Activated naive CD8-positive, alpha-beta T cell treated with anti-CD3 and anti-CD28 coated beads, Interleukin-2, amount 50 U/mL, for 24 hours (primary cell): ENCODE results near the gene DCUN1D4.
A peak's percentile ranks its signal among the peaks of the same experiment; 100 is the strongest.
"Not testable (repeated sequence)": the region's sequence is repeated elsewhere in the genome, so short reads cannot be mapped to it uniquely, and the experiment has no call there.

ENCODE experiments used
- ATAC-seq: fragments of 150-1000 bp; cut with Tn5 transposase; one replicate; pipeline ENCODE4 v1.10.0; 2021
- DNase-seq: peaks from one replicate; pipeline ENCODE4 v3.0.0; 2021
- H3K27ac Mint-ChIP-seq: one replicate; pipeline ENCODE4 v1.8.0; 2021; ENCODE audit warnings: mild to moderate bottlenecking, mixed read lengths
- H3K27me3 Mint-ChIP-seq: one replicate; pipeline ENCODE4 v1.8.0; 2021; ENCODE audit warnings: mixed read lengths
- H3K36me3 Mint-ChIP-seq: one replicate; pipeline ENCODE4 v1.8.0; 2021; ENCODE audit warnings: low read depth, mixed read lengths
- H3K4me1 Mint-ChIP-seq: one replicate; pipeline ENCODE4 v1.8.0; 2021; ENCODE audit warnings: mixed read lengths
- H3K4me3 Mint-ChIP-seq: one replicate; pipeline ENCODE4 v1.8.0; 2021; ENCODE audit warnings: mild to moderate bottlenecking, moderate library complexity, mixed read lengths
- H3K9me3 Mint-ChIP-seq: one replicate; pipeline ENCODE4 v1.8.0; 2021; ENCODE audit warnings: mixed read lengths

DCUN1D4 gene

DNA sequence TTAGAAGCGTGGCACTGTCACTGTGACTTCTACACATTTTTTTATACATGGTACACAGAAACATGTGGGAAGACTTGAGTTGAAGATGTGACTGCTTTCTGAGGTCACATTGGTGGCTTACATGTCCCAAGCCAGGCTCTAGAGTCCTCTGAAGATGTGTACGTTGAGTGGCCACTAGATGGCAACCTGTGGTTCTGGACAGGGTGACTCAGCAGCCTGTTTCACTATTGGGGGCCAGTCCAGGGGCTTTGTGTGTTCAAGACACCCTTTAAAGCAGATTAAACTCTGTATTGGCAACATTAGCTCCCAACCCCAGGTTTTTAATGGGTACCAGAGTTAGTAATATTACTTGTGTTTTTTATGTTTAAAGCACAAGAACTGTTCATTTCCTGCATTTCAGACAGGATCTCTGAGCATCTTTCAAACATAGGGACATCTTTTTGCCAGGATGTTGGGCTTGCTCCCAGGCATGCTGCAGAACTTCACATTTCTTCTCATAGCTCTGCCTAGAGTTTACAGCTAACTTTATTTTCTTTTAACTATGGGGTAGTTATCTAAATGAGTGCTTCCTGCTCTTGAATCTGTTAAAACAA is 53.0 kb downstream of the DCUN1D4 start:
- ATAC-seq (peak; percentile 99), DNase-seq (peak; percentile 48)
- Mint-ChIP-seq H3K36me3 (peaks cover 18% of the 10 kb centered on the region), H3K9me3 (no peaks in the 10 kb centered on the region), H3K27ac (peak overlapping the region; percentile 45), H3K4me1 (peaks cover 5% of the 10 kb centered on the region), H3K27me3 (no peaks in the 10 kb centered on the region), H3K4me3 (no peak overlapping the region)

DNA sequence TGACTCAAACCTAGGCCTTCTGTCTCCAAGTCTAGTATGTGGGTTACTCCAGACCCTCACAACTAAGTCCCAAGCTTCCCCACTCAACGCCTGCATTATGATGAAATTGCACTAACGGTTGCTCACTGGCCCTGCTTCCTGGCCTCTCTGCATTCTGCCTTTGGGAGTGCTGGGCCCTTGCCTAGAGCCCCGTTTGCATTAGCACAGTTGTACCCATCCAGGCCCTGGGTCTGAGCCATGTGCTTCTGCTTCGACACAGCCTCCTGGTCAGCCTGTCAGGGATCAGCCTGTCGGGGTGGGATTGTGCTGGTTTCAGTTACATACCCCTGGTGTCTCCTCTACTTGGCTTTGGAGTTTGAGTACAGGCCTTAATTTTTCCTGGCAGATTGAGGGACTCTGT is 58.4 kb downstream of the DCUN1D4 start:
- no peak for DNase-seq
- H3K4me1 Mint-ChIP-seq = peaks cover 8% of the 10 kb centered on the region
- H3K9me3 Mint-ChIP-seq = no peaks in the 10 kb centered on the region
- no peak overlapping the region for H3K4me3 Mint-ChIP-seq
- peaks cover 39% of the 10 kb centered on the region for H3K36me3 Mint-ChIP-seq
- ATAC-seq = no peak
- H3K27me3 Mint-ChIP-seq = no peaks in the 10 kb centered on the region
- H3K27ac Mint-ChIP-seq = no peak overlapping the region

DNA sequence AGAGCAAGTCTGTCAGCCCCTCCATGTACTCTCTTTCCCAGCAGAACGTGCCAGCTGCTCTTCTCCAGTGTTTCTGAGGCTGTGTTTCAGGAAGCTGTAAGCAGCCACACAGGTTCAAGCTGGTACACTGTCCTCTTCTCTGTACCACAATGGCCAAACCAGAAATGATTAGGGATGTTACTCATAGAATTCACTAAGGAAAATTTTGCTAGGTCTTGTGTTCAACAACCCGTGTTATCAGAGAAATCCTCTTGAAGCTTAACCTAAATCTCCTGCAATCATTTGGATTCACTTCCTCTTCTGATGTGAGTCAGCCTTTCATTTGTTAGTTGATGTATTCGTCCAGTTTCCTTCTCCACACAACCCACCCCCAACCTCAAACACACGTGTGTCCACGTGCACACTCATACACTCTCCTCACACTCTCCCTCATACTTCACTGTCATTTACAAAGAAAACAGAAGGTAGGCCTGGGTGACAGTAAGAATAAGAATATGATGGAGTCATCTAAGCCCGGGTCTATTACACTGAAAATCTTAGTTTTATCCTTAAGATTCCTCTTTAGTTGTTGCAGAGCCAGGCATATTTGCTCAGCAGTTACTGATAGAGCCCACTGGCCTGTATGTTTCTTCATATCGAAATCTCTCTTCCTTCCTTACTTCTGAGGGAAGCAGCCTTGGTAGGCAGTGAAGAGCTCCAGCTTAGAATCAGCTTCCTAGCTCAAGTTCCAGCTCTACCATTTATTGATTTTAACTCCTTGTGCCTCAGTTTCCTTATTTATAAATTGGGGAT is 63.4 kb downstream of the DCUN1D4 start:
- DNase-seq (no peak), ATAC-seq (peak; percentile 65)
- Mint-ChIP-seq H3K27me3 (no peaks in the 10 kb centered on the region), H3K27ac (no peak overlapping the region), H3K4me3 (no peak overlapping the region), H3K4me1 (peaks cover 9% of the 10 kb centered on the region), H3K9me3 (no peaks in the 10 kb centered on the region), H3K36me3 (peaks cover 42% of the 10 kb centered on the region)

DNA sequence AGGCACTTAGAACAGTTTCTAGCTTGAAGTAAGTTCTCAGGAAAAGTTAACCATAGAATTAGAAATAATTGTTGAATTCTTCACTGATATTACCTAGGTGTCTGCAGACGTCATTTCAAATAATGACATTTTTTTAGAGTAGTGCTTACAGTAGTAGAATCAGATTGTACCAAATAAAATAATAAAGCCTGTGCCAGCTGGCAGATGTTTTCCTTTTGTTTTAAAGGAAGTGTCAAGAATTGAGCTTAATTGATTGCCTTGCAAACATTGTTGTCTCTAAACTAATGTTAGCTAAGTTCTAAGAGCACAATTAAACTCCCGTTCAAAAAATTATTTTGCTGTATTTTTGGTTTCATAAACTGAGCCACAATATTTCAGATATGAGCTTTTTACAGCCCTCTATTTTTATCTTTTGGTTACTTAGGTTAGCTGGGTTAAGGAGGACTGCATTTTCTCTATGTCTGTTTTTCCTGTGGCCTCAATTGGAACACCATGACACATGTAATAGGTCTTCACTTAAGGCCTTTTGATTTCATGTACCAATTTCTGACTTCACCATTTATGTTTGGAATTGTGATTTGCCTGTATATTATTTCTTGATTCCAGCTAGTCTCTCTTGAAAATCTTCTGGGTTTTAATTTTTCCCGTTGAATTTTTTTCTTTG is 64.2 kb downstream of the DCUN1D4 start:
- Mint-ChIP-seq H3K4me1 (peaks cover 9% of the 10 kb centered on the region), H3K9me3 (no peaks in the 10 kb centered on the region), H3K27me3 (no peaks in the 10 kb centered on the region), H3K27ac (no peak overlapping the region), H3K36me3 (peaks cover 39% of the 10 kb centered on the region), H3K4me3 (no peak overlapping the region)
- no peak for DNase-seq
- ATAC-seq = no peak

DNA sequence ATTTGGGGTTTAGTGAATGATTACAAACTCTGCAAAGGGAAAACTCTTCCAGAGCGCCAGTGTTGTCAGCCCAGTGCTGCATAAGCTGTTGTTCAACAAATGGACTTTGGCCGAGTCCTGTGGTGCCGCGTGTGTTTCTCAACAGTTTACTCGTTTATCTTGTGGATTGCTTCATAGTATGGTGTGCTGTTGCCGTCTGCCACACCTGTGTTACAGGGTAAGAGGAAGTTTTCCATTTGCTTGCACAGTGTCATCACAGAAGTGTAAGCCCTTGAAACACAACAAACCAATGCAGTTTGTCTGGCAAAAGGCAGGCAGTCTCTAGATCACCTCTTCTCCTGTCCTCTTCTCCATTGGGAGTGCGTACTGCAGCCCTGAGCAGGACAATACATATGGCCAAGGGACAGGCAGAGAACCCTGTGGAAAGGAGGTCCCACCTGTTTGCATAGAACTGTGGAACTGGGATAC is 66.3 kb downstream of the DCUN1D4 start:
- ATAC-seq (no peak), DNase-seq (no peak)
- Mint-ChIP-seq H3K36me3 (peaks cover 49% of the 10 kb centered on the region), H3K4me3 (no peak overlapping the region), H3K27ac (no peak overlapping the region), H3K27me3 (no peaks in the 10 kb centered on the region), H3K4me1 (peaks cover 9% of the 10 kb centered on the region), H3K9me3 (no peaks in the 10 kb centered on the region)

DNA sequence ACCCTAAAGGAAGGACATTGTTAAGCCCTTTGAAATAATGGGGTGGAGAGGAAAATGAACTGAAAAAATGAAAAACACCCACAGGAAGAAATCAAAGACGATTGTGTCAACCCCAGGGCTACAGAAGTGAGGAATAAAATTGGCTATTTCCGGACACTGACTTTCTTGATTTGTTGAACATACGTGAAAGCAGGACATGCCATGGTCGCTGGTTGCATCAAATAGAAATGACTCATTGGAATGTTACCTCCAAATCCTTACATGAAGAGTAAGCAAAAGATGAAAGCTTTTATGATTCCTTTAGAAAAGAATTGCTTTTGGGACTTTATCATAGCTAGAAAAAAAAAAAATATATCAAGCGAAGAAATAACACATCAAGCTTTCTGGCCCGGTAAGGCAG is 75.3 kb downstream of the DCUN1D4 start:
- no peak overlapping the region for H3K4me3 Mint-ChIP-seq
- no peak for ATAC-seq
- no peak overlapping the region for H3K27ac Mint-ChIP-seq
- H3K27me3 Mint-ChIP-seq = no peaks in the 10 kb centered on the region
- peaks cover 44% of the 10 kb centered on the region for H3K36me3 Mint-ChIP-seq
- H3K4me1 Mint-ChIP-seq = no peaks in the 10 kb centered on the region
- DNase-seq = no peak
- peaks cover 20% of the 10 kb centered on the region for H3K9me3 Mint-ChIP-seq

DNA sequence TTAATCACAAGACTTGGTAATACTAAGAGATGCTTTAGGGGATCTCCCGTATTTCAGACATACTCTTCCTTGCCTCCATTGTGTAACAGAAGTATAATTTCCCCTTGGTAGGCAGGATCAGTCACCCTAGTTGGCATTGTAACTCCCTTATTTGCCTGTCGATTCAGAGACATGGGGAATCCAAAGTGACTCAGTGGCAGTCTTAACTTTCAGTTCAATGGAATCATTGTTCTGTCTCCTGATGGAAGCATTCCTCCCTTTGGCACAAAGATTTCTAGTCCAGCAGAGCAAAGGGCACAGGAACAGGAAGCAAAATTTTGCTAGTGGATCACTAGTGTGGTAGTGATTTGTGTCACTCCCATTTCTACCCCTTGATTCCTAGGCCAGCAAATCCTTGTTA is 80.4 kb downstream of the DCUN1D4 start:
- no peaks in the 10 kb centered on the region for H3K36me3 Mint-ChIP-seq
- H3K27me3 Mint-ChIP-seq = no peaks in the 10 kb centered on the region
- H3K27ac Mint-ChIP-seq = no peak overlapping the region
- H3K4me1 Mint-ChIP-seq = no peaks in the 10 kb centered on the region
- peaks cover 16% of the 10 kb centered on the region for H3K9me3 Mint-ChIP-seq
- ATAC-seq (no peak), DNase-seq (no peak)
- H3K4me3 Mint-ChIP-seq = no peak overlapping the region

DNA sequence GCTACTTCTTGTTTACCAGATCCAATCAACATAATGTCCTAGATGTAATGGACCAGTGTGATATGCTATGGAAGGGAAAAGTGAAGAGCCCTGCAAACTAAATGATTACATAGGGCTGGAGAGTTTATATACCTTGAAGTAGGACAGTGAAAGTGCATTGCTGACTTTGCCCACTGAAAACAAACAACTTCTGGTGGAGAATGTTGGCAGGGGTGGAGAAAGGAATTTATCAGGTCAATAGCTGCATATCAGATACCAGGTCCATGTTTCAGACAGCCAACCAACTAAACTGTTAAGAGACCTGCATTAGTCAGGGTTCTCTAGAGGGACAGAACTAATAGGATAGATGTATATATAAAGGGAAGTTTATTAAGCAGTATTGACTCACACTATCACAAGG is 82.4 kb downstream of the DCUN1D4 start:
- H3K27ac Mint-ChIP-seq = no peak overlapping the region
- no peak for ATAC-seq
- H3K4me1 Mint-ChIP-seq = no peaks in the 10 kb centered on the region
- DNase-seq = no peak
- H3K4me3 Mint-ChIP-seq = no peak overlapping the region
- peaks cover under 1% of the 10 kb centered on the region for H3K9me3 Mint-ChIP-seq
- H3K27me3 Mint-ChIP-seq = no peaks in the 10 kb centered on the region
- H3K36me3 Mint-ChIP-seq = no peaks in the 10 kb centered on the region

DNA sequence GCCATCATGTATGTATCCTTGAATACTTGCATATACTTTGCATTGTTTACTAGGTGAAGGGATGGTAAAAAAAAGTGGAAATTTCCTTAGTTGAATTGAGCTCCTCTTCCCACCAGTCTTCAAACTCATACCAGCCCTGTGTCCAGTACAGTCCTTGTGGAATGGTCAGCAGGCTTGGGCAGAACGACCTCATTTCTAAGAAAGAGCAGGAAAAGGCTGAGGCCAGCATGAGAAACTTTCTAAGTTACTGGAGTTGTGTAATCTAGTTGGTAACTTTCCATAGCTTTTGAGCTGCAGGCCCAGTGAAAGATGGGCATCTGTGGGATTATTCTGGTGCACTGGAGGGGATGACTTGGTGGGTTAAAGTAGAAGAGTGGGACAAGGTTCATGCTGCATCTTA is 87.6 kb downstream of the DCUN1D4 start:
- H3K4me3 Mint-ChIP-seq = no peak overlapping the region
- no peaks in the 10 kb centered on the region for H3K36me3 Mint-ChIP-seq
- H3K27ac Mint-ChIP-seq = no peak overlapping the region
- ATAC-seq = no peak
- peaks cover 4% of the 10 kb centered on the region for H3K27me3 Mint-ChIP-seq
- DNase-seq = no peak
- H3K9me3 Mint-ChIP-seq = no peaks in the 10 kb centered on the region
- H3K4me1 Mint-ChIP-seq = no peaks in the 10 kb centered on the region

DNA sequence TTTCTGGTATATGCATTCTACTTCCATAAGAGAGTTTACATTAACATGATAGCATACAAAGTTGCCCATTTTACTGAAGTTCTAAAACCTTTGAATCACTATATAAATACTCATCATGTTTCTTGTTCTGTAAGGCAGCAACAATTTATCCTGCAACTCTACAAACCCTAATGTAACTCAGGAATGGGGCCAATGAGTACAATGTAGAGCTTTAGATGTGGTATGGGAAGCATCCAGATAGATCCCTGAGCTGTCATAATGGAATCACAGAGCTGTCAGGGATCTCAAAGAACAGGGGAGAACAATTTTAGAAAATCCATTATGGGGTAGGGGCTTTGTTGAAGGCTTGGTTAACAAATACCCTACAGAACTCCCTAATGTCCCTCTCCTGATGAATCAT is 88.5 kb downstream of the DCUN1D4 start:
- H3K27ac Mint-ChIP-seq = no peak overlapping the region
- H3K27me3 Mint-ChIP-seq = peaks cover 4% of the 10 kb centered on the region
- no peaks in the 10 kb centered on the region for H3K4me1 Mint-ChIP-seq
- H3K4me3 Mint-ChIP-seq = no peak overlapping the region
- ATAC-seq = no peak
- DNase-seq = no peak
- H3K9me3 Mint-ChIP-seq = no peaks in the 10 kb centered on the region
- H3K36me3 Mint-ChIP-seq = no peaks in the 10 kb centered on the region

DNA sequence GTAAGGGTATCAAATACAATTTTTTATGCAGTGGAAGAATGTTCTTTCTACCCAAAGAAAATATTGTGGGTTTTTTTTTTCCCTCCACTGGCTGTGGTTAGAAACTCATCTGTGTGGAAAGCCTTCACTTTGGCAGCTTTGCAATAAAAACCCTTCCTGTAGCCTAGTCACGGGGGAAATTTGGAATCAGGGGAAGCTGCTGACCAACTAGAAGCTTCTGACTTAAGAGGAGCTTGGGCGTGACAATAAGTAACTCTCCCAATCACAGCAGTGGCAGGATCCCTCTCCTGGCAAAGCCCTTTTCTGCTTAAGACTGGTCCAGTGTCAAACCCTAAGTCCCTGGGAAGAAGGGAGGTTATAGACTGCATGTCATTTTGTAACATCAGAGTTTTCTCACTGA is 89.3 kb downstream of the DCUN1D4 start:
- Mint-ChIP-seq H3K27ac (no peak overlapping the region), H3K4me3 (no peak overlapping the region), H3K27me3 (peaks cover 4% of the 10 kb centered on the region), H3K9me3 (no peaks in the 10 kb centered on the region), H3K36me3 (no peaks in the 10 kb centered on the region), H3K4me1 (no peaks in the 10 kb centered on the region)
- DNase-seq (no peak), ATAC-seq (no peak)

DNA sequence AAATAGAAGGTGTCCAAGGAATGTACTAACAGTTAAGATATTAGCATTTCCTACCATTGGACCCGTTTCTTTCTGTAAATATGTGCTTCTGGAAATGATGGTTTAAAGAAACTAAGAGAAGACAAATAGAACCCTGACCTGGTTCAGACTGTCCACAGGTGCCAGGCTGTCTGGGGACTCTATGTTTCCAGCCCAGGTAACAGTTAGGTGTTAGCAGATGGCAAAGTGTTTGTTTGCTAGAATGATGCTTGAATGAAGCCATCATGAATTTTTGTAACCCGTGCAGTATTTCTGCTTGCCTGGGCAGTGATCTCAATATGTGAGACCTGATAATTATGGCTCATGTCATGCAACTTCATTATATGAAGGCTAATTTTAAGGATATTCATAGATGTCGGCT is 89.7 kb downstream of the DCUN1D4 start:
- Mint-ChIP-seq H3K36me3 (no peaks in the 10 kb centered on the region), H3K4me3 (no peak overlapping the region), H3K27ac (no peak overlapping the region), H3K4me1 (no peaks in the 10 kb centered on the region), H3K27me3 (peaks cover 4% of the 10 kb centered on the region), H3K9me3 (no peaks in the 10 kb centered on the region)
- ATAC-seq (no peak), DNase-seq (no peak)

DNA sequence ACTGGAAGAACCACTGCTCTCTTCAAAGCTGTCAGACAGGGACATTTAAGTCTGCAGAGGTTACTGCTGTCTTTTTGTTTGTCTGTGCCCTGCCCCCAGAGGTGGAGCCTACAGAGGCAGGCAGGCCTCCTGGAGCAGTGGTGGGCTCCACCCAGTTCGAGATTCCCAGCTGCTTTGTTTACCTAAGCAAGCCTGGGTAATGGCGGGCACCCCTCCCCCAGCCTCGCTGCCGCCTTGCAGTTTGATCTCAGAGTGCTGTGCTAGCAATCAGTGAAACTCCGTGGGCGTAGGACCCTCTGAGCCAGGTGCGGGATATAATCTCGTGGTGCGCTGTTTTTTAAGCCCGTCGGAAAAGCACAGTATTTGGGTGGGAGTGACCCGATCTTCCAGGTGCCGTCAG is 97.5 kb downstream of the DCUN1D4 start:
- ATAC-seq, H3K27me3 Mint-ChIP-seq, H3K4me3 Mint-ChIP-seq, H3K4me1 Mint-ChIP-seq, H3K27ac Mint-ChIP-seq, H3K36me3 Mint-ChIP-seq, H3K9me3 Mint-ChIP-seq, DNase-seq: not testable (repeated sequence)

DNA sequence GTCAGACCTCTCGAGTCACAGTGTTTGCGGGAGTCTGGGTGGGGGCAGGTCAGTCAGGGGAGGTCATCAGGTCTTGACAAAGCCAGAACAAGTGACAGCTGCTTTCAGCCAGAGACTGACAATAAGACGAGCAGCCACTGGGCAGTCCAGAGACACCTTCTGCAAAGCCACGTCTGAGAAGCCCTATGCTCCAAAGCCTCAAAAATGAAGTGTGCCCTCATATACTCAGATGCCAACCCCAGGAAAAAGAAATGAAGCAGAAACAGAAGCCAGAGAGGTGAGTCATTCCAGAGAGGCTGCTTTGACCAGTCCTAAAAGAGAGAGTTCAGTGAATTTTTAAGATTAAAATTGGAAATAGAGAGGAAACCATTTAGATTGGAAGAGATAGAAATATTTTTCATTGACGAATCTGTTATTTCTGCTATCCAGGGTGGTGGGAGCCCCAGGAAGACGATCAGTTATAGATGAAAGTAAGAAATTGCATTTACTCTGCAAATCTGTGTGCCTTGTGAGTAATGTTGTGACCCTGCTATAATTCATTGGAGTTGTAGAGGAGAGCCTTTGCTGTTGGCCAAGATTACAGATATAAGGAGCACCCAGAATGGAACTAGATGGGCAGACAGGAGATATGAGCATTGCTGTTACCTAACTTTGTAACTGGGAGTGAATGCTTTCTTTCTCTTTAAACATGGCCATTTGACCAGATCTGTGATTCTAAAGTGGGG is 99.3 kb downstream of the DCUN1D4 start:
- Mint-ChIP-seq H3K4me1 (no peaks in the 10 kb centered on the region), H3K36me3 (peaks cover 2% of the 10 kb centered on the region), H3K9me3 (peaks cover 3% of the 10 kb centered on the region), H3K27me3 (no peaks in the 10 kb centered on the region), H3K4me3 (no peak overlapping the region), H3K27ac (no peak overlapping the region)
- DNase-seq (no peak), ATAC-seq (no peak)

DNA sequence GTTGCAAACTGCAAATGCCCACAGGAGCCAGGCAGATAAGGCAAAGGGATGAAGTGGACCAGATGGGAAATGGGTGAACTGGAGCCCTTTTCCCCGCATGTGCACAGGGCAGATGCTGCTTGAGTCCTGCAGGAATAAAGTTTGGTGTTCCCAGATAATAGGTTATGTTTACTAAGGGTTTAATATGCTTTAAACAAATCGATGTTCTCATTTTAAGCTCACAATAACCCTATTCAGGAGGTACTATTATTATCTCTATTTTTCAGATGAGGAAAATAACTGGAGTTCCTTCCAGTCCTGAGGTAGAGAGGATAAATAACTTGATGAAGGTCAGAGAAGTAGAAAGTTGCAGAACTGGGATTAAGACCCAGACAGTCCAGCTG is 99.9 kb downstream of the DCUN1D4 start:
- Mint-ChIP-seq H3K27ac (no peak overlapping the region), H3K27me3 (no peaks in the 10 kb centered on the region), H3K9me3 (peaks cover 3% of the 10 kb centered on the region), H3K36me3 (peaks cover 2% of the 10 kb centered on the region), H3K4me1 (no peaks in the 10 kb centered on the region), H3K4me3 (no peak overlapping the region)
- DNase-seq (no peak), ATAC-seq (no peak)
